T-helper 1 cell treated with Interleukin-12 subunit alpha and Interleukin-12 subunit beta and Interleukin-4 antibody, amounts not matched to agents 30 ng/mL and 1 ng/mL, for 36 hours (primary cell): Measurements from ENCODE around the gene ZNF76. TPM values are rescaled to one million over a fixed set of nuclear protein-coding genes. Genes with fewer than 3 reads are reported as not detected.

Experiments
- intact Hi-C: fragments of 100-400 bp; cut with micrococcal nuclease; formaldehyde crosslinking; loops from one replicate; pipeline ENCODE4 v1.15.1; 2024
- total RNA-seq: library from RNA; stranded (reverse); gene quantifications from 2 replicates; pipeline ENCODE4 v1.2.3, GENCODE V29; 2022

The ZNF76 gene
- total RNA-seq, 1 donor from 2014 or later, result 38.7 TPM

GRCh38 chr6:35264550-35265274 is 5.2 kb downstream of the ZNF76 start:
- intact Hi-C loops, result no loop called here

- intact Hi-C loops, result no loop called here
These were observed 6.0 kb downstream of the ZNF76 start for GRCh38 chr6:35265523-35265922.

- intact Hi-C loops, result no loop called here
These were observed 7.9 kb downstream of the ZNF76 start for GRCh38 chr6:35267446-35267845.

- intact Hi-C loops, result no loop called here
These were observed 8.4 kb downstream of the ZNF76 start for GRCh38 chr6:35267897-35268296.

- intact Hi-C loops, result no loop called here
These were observed 12.5 kb downstream of the ZNF76 start for GRCh38 chr6:35272005-35272404.

GRCh38 chr6:35273822-35274559 is 14.5 kb downstream of the ZNF76 start:
- intact Hi-C loops, result no loop called here

GRCh38 chr6:35275744-35276260 is 16.3 kb downstream of the ZNF76 start:
- intact Hi-C loops, result no loop called here

GRCh38 chr6:35278708-35279107 is 19.2 kb downstream of the ZNF76 start:
- intact Hi-C loops, result no loop called here

- intact Hi-C loops, result no loop called here
These were observed 21.4 kb downstream of the ZNF76 start for GRCh38 chr6:35280903-35281302.

- intact Hi-C loops, result no loop called here
These were observed 22.9 kb downstream of the ZNF76 start for GRCh38 chr6:35282472-35282871.

- intact Hi-C loops, result no loop called here
These were observed 23.8 kb downstream of the ZNF76 start for GRCh38 chr6:35283361-35283760.

GRCh38 chr6:35287671-35288396 is 28.3 kb downstream of the ZNF76 start:
- intact Hi-C loops, result no loop called here

GRCh38 chr6:35288834-35289233 is 29.3 kb downstream of the ZNF76 start:
- intact Hi-C loops, result no loop called here

- intact Hi-C loops, result no loop called here
These were observed 32.0 kb downstream of the ZNF76 start for GRCh38 chr6:35291491-35291890.

GRCh38 chr6:35292494-35292893 is 33.0 kb downstream of the ZNF76 start:
- intact Hi-C loops, result no loop called here

GRCh38 chr6:35293681-35294080 is 34.1 kb downstream of the ZNF76 start:
- intact Hi-C loops, result loop anchor here (1.0 to 2.0 kb wide), 5 partner anchors 35 to 444 kb away; partner anchors contain the start of genes ARMC12 and ZNF76

- intact Hi-C loops, result loop anchor here (1.0 to 2.0 kb wide), 5 partner anchors 36 to 443 kb away; partner anchors contain the start of genes ARMC12 and ZNF76
These were observed 34.9 kb downstream of the ZNF76 start for GRCh38 chr6:35294308-35294945.

- intact Hi-C loops, result loop anchor here (2.0 kb wide), 1 partner anchor 36 kb away; the partner anchor contains the start of gene ZNF76
These were observed 35.5 kb downstream of the ZNF76 start for GRCh38 chr6:35295036-35295435.

- intact Hi-C loops, result loop anchor here (2.0 kb wide), 1 partner anchor 37 kb away; the partner anchor contains the start of gene ZNF76
These were observed 36.2 kb downstream of the ZNF76 start for GRCh38 chr6:35295521-35296315.
